ENCODE data around the gene GOLM1.

DNA sequence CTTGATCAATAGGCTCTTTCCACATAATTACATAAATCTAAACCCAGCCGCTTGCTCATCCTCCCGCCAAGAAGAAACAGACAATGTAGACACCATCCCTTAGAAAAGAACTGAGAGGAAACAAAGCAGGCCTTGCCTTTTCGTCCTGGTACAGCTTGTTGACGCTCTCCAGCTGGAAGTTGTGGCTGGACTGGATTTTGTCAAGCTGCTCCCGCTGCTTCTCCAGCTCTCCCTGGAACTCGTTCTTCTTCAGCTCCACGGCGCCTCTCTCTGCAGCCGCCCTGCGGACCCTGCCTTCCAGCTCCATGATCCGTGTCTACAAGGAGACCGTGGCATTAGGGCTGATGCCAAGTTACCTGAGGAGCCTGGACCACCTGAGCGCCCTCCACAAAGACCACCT lies 22.1 kb downstream of the GOLM1 start:
- TF ChIP-seq, protein P1, sequence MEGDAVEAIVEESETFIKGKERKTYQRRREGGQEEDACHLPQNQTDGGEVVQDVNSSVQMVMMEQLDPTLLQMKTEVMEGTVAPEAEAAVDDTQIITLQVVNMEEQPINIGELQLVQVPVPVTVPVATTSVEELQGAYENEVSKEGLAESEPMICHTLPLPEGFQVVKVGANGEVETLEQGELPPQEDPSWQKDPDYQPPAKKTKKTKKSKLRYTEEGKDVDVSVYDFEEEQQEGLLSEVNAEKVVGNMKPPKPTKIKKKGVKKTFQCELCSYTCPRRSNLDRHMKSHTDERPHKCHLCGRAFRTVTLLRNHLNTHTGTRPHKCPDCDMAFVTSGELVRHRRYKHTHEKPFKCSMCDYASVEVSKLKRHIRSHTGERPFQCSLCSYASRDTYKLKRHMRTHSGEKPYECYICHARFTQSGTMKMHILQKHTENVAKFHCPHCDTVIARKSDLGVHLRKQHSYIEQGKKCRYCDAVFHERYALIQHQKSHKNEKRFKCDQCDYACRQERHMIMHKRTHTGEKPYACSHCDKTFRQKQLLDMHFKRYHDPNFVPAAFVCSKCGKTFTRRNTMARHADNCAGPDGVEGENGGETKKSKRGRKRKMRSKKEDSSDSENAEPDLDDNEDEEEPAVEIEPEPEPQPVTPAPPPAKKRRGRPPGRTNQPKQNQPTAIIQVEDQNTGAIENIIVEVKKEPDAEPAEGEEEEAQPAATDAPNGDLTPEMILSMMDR (IDR thresholded peaks at IDR 0.05; ENCODE audit: insufficient read depth, low read depth, low read length), result no peak
- TF ChIP-seq EZH2 (IDR thresholded peaks at IDR 0.05; ENCODE audit: insufficient read depth, low read length), result no peak
